ENCODE data around the gene MEF2C.

GRCh38 chr5:88879724-88880123, 3.3 kb downstream of the MEF2C start:
- no peak for TF ChIP-seq CTCF (optimal IDR thresholded peaks at IDR 0.05 in 1 of 3, IDR thresholded peaks at IDR 0.05 in 1 of 3, conservative IDR thresholded peaks at IDR 0.05 in 1 of 3; ENCODE audit: extremely low read depth in 1 of 3, insufficient read depth in 2 of 3, low read length in 3 of 3)
- TF ChIP-seq EZH2 (IDR thresholded peaks at IDR 0.05; ENCODE audit: low read length) = no peak

Data from keratinocyte (primary cell).